ENCODE results near the gene PPFIA1.

DNA sequence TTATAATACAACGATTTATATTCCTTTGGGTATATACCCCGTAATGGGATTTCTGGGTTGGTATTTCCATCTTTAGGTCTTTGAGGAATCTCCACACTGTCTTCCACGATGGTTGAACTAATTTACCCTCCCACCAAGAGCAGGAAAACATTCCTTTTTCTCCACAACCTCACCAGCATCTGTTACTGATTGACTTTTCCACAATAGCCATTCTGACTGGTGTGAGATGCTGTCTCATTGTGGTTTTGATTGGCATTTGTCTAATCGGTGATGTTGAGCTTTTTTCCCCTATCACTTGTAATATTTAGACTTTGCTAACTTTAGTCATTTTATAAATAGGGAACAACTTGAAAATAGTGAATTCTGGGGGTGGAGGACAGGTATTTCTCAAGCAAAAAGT lies 58.1 kb downstream of the PPFIA1 start:
- TF ChIP-seq, protein P1, sequence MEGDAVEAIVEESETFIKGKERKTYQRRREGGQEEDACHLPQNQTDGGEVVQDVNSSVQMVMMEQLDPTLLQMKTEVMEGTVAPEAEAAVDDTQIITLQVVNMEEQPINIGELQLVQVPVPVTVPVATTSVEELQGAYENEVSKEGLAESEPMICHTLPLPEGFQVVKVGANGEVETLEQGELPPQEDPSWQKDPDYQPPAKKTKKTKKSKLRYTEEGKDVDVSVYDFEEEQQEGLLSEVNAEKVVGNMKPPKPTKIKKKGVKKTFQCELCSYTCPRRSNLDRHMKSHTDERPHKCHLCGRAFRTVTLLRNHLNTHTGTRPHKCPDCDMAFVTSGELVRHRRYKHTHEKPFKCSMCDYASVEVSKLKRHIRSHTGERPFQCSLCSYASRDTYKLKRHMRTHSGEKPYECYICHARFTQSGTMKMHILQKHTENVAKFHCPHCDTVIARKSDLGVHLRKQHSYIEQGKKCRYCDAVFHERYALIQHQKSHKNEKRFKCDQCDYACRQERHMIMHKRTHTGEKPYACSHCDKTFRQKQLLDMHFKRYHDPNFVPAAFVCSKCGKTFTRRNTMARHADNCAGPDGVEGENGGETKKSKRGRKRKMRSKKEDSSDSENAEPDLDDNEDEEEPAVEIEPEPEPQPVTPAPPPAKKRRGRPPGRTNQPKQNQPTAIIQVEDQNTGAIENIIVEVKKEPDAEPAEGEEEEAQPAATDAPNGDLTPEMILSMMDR (conservative IDR thresholded peaks at IDR 0.05; ENCODE audit: low read depth, low read length) = no peak
- TF ChIP-seq EZH2 (IDR thresholded peaks at IDR 0.05; ENCODE audit: borderline replicate concordance, low read depth, low read length, poor library complexity, severe bottlenecking) = no peak

Measured in A673 (cell line).